ENCODE data around the gene CUL4B.
"Not testable (repeated sequence)": the region's sequence is repeated elsewhere in the genome, so short reads cannot be mapped to it uniquely, and the experiment has no call there.

The CUL4B gene

DNA sequence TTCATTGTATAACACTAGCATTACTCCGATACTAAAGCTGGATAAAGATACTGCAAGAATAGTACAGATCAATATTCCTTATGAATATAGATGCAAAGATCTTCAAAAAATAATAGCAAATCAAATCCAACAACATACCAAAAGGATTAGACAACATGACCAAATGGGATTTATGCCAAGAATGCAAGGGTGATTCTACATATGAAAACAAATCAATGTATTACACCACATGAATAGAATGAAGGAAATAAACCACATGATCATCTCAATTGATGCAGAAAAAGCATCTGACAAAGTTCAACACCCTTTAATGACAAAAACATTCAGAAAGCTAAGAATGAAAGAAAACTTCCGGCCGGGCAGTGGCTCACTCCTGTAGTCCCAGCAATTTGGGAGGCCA, 42.8 kb downstream of the CUL4B start:
- DNase-seq = no peak

- DNase-seq = peak; percentile 30
These were observed 46.5 kb downstream of the CUL4B start for GRCh38 chrX:120514236-120514635.

DNA sequence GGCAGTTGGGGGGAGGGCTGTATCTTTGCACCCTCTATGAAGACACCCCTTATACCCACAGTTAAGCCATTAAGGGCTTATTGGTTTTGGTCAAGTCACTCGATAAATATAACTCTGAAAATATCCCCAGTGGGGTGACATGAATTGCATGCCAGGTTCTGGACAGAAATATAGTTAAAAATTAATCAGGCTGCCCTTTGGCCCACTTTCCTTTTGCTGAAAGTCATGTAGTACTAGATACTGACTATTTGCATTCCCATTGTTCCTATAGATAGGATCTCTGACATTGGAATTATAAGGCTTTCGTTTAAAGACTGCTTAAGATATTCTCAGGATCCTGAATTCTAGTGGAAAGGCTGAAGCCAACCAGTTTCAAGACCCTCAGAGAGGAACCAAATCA, 48.1 kb downstream of the CUL4B start:
- no peak for DNase-seq

GRCh38 chrX:120512222-120512621, 48.5 kb downstream of the CUL4B start:
- no peak for DNase-seq

DNA sequence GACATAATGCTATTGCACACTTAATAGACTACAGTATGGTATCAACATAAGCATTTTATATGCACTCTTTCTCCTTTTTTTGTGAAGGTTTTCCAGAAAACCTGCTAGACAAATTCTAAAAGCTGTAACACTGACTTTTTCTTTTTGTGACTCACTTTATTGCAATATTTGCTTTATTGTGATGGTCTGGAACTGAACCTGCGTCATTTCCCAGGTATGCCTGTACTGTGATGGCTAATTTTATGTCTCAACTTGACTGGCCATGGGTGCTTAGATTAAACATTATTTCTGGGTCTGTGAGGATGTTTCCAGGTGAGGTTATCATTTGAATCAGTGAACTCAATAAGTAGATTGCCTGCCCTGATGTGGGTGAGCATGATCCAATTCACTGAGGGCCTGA, 56.2 kb downstream of the CUL4B start:
- DNase-seq = no peak

- DNase-seq = no peak
These were observed 61.3 kb downstream of the CUL4B start for GRCh38 chrX:120499301-120500072.

GRCh38 chrX:120490119-120490518, 70.6 kb downstream of the CUL4B start:
- DNase-seq = not testable (repeated sequence)

GRCh38 chrX:120486786-120487185, 74.0 kb downstream of the CUL4B start:
- DNase-seq = no peak

DNA sequence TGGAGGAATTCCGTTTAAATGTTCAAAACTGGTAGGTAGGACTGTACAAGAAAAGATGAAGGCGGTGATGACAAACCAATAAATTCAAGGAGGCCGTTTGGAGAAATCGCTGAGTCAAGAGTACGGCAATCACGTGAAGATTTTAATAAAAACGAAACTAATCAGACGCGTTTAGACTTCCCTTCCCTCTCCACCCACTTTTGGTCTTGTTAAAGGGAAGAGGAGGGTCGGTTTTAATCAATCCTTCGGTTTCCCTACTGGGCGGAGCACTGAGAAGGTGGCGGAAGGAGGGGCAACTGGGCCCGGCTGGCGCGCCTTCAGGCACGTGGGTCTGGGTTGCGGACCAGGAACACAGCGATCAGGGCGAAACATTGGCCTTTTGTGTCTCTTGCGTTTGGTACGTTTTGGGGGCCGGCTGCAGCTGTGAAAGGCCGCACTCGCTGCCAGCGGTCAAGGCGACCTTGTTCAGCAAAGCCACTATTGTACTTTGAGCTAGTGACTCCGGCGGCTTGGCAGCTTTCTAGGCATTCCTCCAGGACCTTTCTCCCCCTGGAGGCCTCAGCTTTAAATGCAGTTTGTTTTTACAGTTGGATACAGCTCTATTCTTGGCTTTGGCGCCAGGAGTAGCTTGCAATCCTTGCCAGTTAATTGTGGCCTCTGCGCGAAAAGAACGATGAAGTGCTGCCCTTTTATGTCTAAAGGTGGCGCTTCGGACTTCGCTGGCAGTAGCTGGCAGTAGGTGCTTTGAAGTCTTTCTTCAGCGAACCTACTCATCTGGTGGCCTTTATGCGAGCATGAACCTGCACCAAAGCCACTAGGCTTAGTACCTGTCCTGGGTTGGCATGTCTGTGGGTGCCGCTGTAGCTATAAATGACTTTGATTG, 74.9 kb downstream of the CUL4B start:
- peak; percentile 94 for DNase-seq

DNA sequence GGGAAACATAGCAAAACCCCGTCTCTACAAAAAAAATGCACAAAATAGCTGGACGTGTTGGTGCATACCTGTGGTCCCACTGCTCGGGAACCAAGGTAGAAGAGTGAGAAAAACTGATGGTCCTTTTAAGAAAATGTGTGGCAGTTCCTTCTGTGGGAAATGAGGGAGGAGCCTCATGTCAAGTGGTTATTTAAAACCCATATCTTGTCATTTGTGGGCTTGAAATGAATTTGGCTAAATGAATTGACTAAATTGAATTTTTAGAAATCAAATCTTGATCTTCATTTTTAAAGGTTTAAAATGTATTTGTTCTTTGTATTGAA, 75.5 kb downstream of the CUL4B start:
- DNase-seq = no peak

DNA sequence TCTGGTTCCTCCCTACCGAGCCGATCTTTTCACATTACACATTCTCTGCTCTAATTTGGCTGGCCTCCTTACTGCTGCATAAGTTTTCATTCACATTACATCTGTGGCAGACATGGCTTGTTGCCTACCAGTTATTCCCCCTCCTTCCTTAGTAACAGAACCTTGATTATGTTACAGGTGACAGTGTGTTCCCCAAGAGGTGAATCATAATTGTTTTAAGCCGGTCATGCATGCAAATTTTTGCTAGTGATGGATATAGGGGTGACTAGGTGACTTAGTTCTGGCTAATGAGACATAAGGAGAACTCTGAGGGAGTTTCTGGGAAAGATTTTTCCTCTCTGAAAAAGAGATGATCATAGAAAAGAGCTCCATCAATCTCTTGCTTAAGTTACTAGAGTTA, 83.3 kb downstream of the CUL4B start:
- DNase-seq = no peak

GRCh38 chrX:120476714-120477113, 84.0 kb downstream of the CUL4B start:
- no peak for DNase-seq

- DNase-seq = peak; percentile 38
These were observed 85.3 kb downstream of the CUL4B start for GRCh38 chrX:120475447-120475846.

Data from hematopoietic multipotent progenitor cell treated with erythropoietin and hydrocortisone succinate and interleukin-3 and kit ligand, for 8 days (in vitro differentiated cells).